H1 (cell line): ENCODE results near the gene MITF. TPM values are rescaled to one million over a fixed set of nuclear protein-coding genes. Genes with fewer than 3 reads are reported as not detected.

Experiments used
- E2F6 ChIP-seq: IDR thresholded peaks from 2 replicates; pipeline ENCODE4 v1.6.1; 2012; ENCODE audit warnings: inconsistent platforms
- MAFK ChIP-seq: IDR thresholded peaks from 2 replicates; pipeline ENCODE4 v1.6.1; 2012; ENCODE audit warnings: low read depth, mild to moderate bottlenecking, improper control_type of control experiment, low read length
- RBBP5 ChIP-seq: IDR thresholded peaks from 2 replicates; pipeline ENCODE4 v1.7.1; 2012; ENCODE audit warnings: low read depth, mild to moderate bottlenecking, inconsistent platforms, low read length, moderate library complexity, borderline replicate concordance
- SP2 ChIP-seq: IDR thresholded peaks from 2 replicates; pipeline ENCODE4 v1.6.1; 2012; ENCODE audit warnings: mild to moderate bottlenecking, low read length, inconsistent platforms
- USF2 ChIP-seq: IDR thresholded peaks from 2 replicates; pipeline ENCODE4 v1.6.1; 2011; ENCODE audit warnings: low read length, improper control_type of control experiment
- polyA plus RNA-seq, 7 experiments: library from polyadenylated mRNA; depleted of rRNA in 3 of 7; stranded (reverse) in 5 of 7; unstranded in 2 of 7; fragments of >200 nt in 5 of 7; fragments of 200-250 nt in 2 of 7; gene quantifications; 1 replicate in 5 of 7; 2 replicates in 1 of 7; 4 replicates in 1 of 7; pipeline versions ENCODE4 v1.2.1 to v1.2.3, GENCODE V29; 2011 to 2013; ENCODE audit warnings: missing spikeins in 2 of 7, mixed read lengths in 2 of 7
- total RNA-seq: library from RNA; stranded (reverse); fragmentation: NEBNext Ultra II Directional; extraction: Animal tissue kit (Norgen Biotek cat#: 25700); gene quantifications from 2 replicates; pipeline ENCODE4 v1.2.1, GENCODE V29; 2021

Gene MITF
- total and polyA plus RNA-seq, 2 of the 8 experiments (the other 6 are each of a cell fraction or from before 2014, with no cell fraction given): 0.53 to 1.4 TPM

- no peak for TF ChIP-seq USF2
- no peak for TF ChIP-seq E2F6
- TF ChIP-seq MAFK: no peak
- no peak for TF ChIP-seq RBBP5
- TF ChIP-seq SP2: no peak
These were observed 67.6 kb downstream of the MITF start (continued) for GRCh38 chr3:69806735-69807438.
